Measurements from ENCODE around the gene PTCH2.
"Not testable (repeated sequence)": the region's sequence is repeated elsewhere in the genome, so short reads cannot be mapped to it uniquely, and the experiment has no call there.

The PTCH2 gene

GRCh38 chr1:44817771-44818495, 25.1 kb downstream of the PTCH2 start:
- no peak for DNase-seq

DNA sequence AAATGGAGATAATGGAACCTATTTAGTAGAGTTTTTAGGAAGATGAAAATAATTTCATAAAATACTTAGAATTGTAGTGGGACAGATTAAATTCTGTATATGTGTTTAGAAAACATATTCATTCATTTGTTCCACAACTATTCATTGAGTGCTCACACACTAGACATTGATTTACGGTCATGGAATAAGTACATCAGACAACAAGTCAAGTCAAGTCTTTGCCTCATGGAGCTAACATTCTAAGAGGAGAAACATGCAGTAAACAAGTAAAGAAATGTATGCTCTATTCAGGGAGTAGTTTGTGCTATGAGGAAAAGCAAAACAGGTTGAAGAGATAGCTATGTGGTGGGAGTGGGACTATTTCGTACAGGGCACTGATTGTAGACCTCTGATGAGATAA, 25.7 kb downstream of the PTCH2 start:
- DNase-seq = no peak

DNA sequence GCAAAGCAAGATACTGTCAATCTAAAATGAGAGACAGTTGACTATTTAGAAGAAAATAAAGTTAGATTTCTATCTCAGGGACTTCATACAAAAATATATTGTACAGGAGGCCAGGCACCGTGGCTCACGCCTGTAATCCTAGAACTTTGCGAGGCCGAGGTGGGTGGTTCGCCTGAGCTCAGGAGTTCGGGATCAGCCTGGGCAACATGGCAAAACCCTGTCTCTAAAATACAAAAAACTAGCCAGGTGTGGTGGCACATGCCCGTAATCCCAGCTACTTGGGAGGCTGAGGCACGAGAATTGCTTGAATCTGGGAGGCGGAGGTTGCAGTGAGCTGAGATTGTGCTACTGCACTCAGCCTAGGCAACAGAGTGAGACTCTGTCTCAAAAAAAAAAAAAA, 27.1 kb downstream of the PTCH2 start:
- not testable (repeated sequence) for DNase-seq

- no peak for DNase-seq
Measured at GRCh38 chr1:44812822-44813543, 30.1 kb downstream of the PTCH2 start.

GRCh38 chr1:44811234-44811633, 31.8 kb downstream of the PTCH2 start:
- no peak for DNase-seq

GRCh38 chr1:44810762-44811105, 32.3 kb downstream of the PTCH2 start:
- DNase-seq = not testable (repeated sequence)

- peak; percentile 46 for DNase-seq
Measured at GRCh38 chr1:44810101-44810761, 32.8 kb downstream of the PTCH2 start.

- peak; percentile 92 for DNase-seq
Measured at GRCh38 chr1:44808938-44809917, 33.8 kb downstream of the PTCH2 start.

DNA sequence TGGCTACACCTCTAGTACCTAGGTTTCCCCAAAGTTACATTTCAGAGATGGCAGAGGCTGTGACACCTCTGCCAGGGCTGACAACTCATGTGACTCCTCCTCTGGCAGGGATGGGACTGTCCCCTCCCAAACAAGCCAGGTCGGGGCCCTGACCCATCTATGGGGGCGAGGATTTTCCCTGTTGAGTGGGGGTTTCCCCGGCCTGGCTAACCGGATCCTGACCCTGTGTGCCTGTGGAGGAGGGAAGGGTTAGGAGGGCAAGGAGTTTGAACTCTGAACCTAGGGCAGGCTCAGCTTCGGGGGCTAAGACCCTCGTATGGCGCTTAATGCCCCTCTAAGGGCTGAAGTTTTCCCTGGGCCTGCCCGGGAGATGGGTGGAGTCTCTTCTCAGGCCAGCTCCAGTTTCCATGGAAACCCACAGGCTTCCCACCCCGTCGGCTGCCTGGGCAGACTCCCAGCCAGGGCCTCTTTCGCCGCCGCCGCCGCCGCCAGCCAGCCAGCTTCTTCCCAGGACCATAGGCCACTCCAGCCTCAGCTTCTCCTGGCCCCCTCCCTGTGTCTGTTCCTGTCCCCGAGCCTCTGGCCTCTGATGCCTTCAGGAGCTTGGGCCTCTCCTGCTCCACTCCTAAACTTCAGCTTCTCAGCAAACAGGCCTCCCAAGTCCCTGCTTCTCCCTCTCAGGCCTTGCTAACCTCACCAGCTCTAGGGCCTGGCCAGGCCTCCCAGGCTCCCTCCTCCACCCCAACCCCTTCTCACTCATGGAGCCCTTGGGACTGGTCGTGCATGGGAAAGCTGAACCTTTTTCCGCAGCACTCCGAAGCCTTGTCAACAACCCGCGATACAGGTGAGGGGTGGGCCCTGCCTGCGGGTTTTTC, 34.8 kb downstream of the PTCH2 start, which contains the start of gene BTBD19:
Gene BTBD19 (plus strand): TSS at position 461 of the 875 bp plus-strand sequence. CDS start 298 bp downstream, at position 759.
- peak; percentile 88 for DNase-seq

GRCh38 chr1:44807364-44808062, 35.5 kb downstream of the PTCH2 start:
- DNase-seq = peak; percentile 94

GRCh38 chr1:44806704-44807363, 36.2 kb downstream of the PTCH2 start, which contains the start of gene DYNLT4:
Gene DYNLT4 (minus strand): TSS chr1:44807351. CDS start chr1:44806668, 683 bp downstream.
- no peak for DNase-seq

DNA sequence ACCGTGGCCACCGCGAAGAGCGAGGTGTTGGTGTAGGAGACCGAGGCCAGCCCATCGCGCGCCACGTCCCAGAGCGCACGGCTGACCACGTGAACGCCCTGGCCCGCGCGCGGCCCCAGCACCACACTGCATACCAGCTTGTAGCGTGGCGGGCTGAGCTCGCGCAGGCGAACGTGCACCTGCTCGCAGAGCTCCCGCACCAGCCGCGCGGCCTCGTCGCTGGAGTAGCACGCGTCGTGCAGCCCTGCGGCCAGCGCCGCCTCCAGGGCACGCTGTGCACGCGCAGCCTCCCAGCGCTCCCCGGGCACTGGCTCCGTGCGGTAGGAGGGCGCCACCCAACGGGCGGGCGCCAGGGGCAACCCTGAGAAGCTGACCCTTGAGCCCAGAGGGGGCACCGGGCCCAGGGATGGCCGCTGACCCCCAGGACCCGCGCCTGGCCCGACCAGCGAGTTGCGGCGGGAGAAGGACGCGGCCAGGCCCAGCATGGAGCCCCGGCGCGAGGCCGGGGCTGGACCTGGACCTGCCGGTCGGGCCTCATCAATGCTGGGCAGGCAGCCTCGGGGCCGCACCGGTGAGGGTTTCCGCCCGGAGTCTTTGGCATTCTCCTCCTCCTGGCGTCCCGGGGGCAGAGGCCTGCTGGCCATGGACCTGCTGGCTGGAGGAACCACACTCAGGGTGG, 36.9 kb downstream of the PTCH2 start:
- no peak for DNase-seq

DNA sequence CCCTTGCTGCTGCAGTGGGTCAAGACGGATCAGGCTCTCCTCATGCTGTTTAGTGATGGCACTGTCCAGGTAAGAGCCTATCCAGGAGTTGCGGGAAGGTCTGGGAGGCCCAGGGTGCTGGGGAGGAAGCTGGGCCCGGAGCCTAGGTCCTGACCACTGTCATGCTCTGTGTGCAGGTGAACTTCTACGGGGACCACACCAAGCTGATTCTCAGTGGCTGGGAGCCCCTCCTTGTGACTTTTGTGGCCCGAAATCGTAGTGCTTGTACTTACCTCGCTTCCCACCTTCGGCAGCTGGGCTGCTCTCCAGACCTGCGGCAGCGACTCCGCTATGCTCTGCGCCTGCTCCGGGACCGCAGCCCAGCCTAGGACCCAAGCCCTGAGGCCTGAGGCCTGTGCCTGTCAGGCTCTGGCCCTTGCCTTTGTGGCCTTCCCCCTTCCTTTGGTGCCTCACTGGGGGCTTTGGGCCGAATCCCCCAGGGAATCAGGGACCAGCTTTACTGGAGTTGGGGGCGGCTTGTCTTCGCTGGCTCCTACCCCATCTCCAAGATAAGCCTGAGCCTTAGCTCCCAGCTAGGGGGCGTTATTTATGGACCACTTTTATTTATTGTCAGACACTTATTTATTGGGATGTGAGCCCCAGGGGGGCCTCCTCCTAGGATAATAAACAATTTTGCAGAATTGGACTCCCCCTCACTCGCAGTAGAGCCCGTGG, 37.6 kb downstream of the PTCH2 start:
- DNase-seq = no peak

DNA sequence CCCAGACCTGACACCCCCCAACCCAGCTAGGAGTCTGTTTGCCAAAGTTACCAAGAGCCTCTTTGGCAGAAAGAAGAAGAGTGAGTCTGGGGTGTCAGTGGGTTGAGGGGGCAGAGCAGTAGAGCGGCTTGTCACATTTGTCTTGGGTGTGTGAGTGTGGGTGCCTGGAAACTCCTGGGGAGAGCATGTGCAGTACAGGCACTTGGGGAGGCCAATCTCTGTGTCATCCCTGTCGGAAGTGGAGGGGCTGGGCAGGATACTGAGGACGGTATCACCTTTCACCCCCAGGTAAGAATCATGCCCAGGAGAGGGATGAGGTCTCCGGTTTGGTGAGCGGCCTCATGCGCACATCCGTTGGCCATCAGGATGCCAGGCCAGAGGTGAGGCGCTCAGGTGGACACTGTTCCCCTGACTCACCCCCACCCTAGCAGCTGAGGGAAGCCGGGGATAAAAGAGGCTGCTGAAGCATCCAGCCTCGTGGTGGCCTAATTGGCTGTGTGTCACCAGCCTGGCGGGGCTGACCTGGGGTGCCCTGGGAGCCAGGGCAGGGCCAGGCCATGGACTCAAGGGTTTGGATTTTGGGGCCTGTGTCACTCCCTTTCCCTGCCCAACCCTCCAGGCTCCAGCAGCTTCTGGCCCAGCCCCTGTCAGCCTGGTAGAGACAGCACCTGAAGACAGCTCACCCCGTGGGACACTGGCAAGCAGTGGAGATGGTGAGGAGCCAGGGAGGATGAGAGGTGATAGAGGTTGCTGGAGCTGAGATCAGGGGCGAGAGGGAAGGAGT, 39.5 kb downstream of the PTCH2 start:
- no peak for DNase-seq

DNA sequence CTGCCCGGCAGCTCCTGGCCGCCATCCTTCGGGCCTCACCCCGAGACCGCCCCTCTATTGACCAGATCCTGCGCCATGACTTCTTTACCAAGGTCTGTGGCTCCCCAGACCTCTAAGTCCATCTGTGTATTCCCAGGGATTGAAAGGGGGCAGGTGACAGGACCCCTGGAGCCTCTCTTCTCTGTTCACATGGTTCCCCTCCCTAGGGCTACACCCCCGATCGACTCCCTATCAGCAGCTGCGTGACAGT, 40.1 kb downstream of the PTCH2 start:
- DNase-seq = no peak

DNA sequence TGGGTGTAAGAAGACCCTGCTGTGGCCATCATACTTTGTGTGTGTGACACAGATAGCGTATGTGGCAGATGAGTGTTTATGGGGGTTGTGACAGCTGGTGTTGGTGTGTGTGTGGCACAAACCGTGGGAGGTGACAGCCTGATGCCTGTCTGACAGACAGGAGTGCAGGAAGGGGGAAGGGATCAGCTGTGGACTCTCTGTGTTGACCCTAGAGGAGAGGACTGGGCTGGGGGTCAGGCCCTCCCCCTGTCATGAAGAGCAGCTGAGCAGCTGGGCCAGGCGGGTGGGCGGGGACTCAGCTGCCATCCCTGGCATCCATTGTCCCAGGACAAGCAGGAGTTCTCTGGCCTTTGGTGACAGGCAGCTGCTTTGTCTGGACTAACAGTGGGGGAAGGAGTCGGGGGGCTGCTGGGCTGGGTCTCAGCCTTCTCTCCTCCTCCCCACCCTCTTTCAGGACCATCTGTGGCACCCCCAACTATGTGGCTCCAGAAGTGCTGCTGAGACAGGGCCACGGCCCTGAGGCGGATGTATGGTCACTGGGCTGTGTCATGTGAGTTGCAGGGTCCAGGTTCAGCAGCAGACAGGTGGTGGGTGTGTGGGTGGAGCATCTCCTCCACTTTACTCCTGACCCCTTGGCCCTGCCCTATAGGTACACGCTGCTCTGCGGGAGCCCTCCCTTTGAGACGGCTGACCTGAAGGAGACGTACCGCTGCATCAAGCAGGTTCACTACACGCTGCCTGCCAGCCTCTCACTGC, 40.6 kb downstream of the PTCH2 start:
- DNase-seq = no peak

GRCh38 chr1:44801491-44802305, 41.4 kb downstream of the PTCH2 start:
- peak; percentile 64 for DNase-seq

All from activated CD4-positive, alpha-beta T cell treated with anti-CD3 and anti-CD28 coated beads for 48 hours (primary cell).